Measurements from ENCODE around the gene STXBP6. TPM values are rescaled to one million over a fixed set of nuclear protein-coding genes. Genes with fewer than 3 reads are reported as not detected.
"Not testable (repeated sequence)": the region's sequence is repeated elsewhere in the genome, so short reads cannot be mapped to it uniquely, and the experiment has no call there.

The STXBP6 gene
- total RNA-seq, 1 donor from 2014 or later = 27.4 TPM

- ATAC-seq (no peak), DNase-seq (no peak)
- intact Hi-C loops (cut with DNase I) = no loop called here
- H3K27ac ChIP-seq = no peak overlapping the region
- H3K4me1 ChIP-seq = no peaks in the 10 kb centered on the region
- no peaks in the 10 kb centered on the region for H3K27me3 ChIP-seq
- no peak overlapping the region for H3K4me3 ChIP-seq
- TF ChIP-seq, protein P1, sequence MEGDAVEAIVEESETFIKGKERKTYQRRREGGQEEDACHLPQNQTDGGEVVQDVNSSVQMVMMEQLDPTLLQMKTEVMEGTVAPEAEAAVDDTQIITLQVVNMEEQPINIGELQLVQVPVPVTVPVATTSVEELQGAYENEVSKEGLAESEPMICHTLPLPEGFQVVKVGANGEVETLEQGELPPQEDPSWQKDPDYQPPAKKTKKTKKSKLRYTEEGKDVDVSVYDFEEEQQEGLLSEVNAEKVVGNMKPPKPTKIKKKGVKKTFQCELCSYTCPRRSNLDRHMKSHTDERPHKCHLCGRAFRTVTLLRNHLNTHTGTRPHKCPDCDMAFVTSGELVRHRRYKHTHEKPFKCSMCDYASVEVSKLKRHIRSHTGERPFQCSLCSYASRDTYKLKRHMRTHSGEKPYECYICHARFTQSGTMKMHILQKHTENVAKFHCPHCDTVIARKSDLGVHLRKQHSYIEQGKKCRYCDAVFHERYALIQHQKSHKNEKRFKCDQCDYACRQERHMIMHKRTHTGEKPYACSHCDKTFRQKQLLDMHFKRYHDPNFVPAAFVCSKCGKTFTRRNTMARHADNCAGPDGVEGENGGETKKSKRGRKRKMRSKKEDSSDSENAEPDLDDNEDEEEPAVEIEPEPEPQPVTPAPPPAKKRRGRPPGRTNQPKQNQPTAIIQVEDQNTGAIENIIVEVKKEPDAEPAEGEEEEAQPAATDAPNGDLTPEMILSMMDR (IDR thresholded peaks at IDR 0.05) = no peak
- H3K36me3 ChIP-seq = no peaks in the 10 kb centered on the region
- no peaks in the 10 kb centered on the region for H3K9me3 ChIP-seq
Observed at GRCh38 chr14:24808412-24808811, 241.5 kb downstream of the STXBP6 start.

DNA sequence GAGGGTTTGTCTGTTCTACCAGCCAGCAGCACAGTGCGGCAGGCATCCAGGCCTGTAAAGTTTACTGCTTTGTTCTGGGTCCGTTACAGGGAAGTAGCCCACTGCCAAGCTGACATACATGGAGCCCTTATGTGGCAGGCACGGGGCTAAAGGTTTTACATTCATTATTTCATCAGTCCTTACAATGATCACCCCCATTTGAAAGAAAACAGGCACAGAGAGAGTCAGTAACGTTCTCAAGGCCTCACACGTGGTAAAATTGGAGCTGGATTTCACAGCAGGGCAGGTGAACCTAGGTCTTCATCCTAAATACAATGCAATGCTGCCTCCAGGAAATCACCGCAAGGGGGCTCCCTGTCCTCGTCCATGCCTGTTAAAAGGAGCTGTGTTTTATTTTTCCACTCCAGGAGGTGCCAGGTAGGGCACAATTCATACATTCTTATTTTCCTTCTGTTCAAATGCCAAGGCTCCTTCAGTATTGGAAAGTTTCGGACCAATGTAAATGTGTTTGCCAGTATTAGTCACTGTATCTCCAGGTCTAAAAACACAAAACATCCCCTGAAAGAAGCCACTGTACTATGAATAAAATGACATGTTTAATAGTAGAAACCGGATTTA lies 243.8 kb downstream of the STXBP6 start:
- intact Hi-C loops (cut with DNase I) = no loop called here
- Histone ChIP-seq H3K36me3 (no peaks in the 10 kb centered on the region), H3K27ac (no peak overlapping the region)

DNA sequence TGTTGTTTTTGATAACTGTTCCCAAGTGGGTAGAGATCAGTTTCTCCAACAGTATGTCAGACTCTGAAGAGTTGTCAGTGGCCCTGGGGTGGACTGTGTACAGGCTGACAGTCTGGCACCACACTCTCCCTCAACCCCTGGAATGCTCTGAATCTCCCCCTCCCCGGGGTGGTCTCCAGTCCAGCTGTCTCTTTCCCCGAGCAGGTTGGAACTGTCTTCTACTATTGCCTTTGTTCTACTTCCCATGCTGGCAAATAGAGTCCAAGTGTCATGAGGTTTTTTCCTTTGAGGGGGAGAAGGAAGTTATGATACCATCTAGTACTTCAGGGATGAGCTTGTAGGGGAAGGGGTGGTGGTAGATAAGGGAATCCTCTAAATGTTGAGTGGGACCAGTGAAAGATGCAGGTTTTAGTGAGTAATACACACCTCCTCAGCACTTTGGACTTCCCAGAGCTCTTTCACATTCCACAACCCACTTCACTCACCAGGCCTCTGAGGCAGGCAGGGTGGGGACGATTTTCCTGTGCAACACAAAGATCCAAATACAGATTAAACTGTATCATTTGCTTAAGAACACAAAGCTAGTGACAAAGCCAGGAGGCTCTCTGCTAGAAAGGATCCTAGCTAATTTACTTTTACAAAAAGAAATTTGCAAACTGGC lies 245.3 kb downstream of the STXBP6 start:
- TF ChIP-seq, protein P1 (IDR thresholded peaks at IDR 0.05) = no peak
- Histone ChIP-seq H3K9me3 (no peaks in the 10 kb centered on the region), H3K27ac (no peak overlapping the region), H3K4me1 (no peaks in the 10 kb centered on the region), H3K36me3 (no peaks in the 10 kb centered on the region), H3K4me3 (no peak overlapping the region), H3K27me3 (no peaks in the 10 kb centered on the region)
- ATAC-seq = peak; percentile 81
- no peak for DNase-seq
- intact Hi-C loops (cut with DNase I) = no loop called here

More for the DNA sequence above, 243.8 kb downstream of the STXBP6 start:
- Histone ChIP-seq H3K27me3 (no peaks in the 10 kb centered on the region), H3K4me3 (no peak overlapping the region), H3K4me1 (no peaks in the 10 kb centered on the region), H3K9me3 (no peaks in the 10 kb centered on the region)
- TF ChIP-seq, protein P1 (IDR thresholded peaks at IDR 0.05) = peak; percentile 79
- peak; percentile 72 for DNase-seq
- peak; percentile 84 for ATAC-seq

- DNase-seq = no peak
- Histone ChIP-seq H3K4me3 (no peak overlapping the region), H3K9me3 (no peaks in the 10 kb centered on the region), H3K4me1 (no peaks in the 10 kb centered on the region), H3K27ac (no peak overlapping the region), H3K27me3 (no peaks in the 10 kb centered on the region), H3K36me3 (no peaks in the 10 kb centered on the region)
- intact Hi-C loops (cut with DNase I) = no loop called here
- ATAC-seq = no peak
- TF ChIP-seq, protein P1 (IDR thresholded peaks at IDR 0.05) = no peak
Observed at GRCh38 chr14:24803933-24804494, 245.9 kb downstream of the STXBP6 start.

- H3K36me3 ChIP-seq; DNase-seq; ATAC-seq; H3K27me3 ChIP-seq; H3K9me3 ChIP-seq; intact Hi-C loops (cut with DNase I); H3K27ac ChIP-seq; H3K4me3 ChIP-seq; H3K4me1 ChIP-seq: not testable (repeated sequence)
Observed at GRCh38 chr14:24803426-24803825, 246.5 kb downstream of the STXBP6 start.

DNA sequence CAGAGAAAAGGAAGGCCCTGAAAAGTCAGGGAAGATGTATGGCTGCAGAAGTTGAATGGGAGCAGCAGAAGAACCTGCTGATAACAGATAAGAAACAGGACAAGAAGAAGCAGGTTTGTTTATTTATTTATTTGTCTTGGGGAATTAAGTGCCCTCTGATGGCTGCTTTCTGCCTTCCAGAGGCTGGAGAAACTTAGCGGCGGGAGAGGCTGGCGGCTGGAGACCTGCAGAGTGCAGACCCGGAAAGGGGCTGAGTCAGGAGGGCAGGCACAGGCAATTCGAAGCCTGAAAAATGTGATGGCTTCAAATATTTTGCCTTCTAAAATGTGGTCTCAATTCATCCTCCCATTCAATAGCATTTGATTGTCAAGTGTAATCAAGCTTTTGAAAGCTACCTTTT lies 247.7 kb downstream of the STXBP6 start:
- TF ChIP-seq, protein P1 (IDR thresholded peaks at IDR 0.05) = no peak
- no peaks in the 10 kb centered on the region for H3K27me3 ChIP-seq
- no peak overlapping the region for H3K27ac ChIP-seq
- DNase-seq (no peak), ATAC-seq (no peak)
- no peak overlapping the region for H3K4me3 ChIP-seq
- intact Hi-C loops (cut with DNase I) = no loop called here
- no peaks in the 10 kb centered on the region for H3K9me3 ChIP-seq
- H3K4me1 ChIP-seq = no peaks in the 10 kb centered on the region
- no peaks in the 10 kb centered on the region for H3K36me3 ChIP-seq
